ENCODE results near the gene CLEC4F. TPM values are rescaled to one million over a fixed set of nuclear protein-coding genes. Genes with fewer than 3 reads are reported as not detected.

The CLEC4F gene
- total RNA-seq, 1 experiment from 2014 or later: not detected

DNA sequence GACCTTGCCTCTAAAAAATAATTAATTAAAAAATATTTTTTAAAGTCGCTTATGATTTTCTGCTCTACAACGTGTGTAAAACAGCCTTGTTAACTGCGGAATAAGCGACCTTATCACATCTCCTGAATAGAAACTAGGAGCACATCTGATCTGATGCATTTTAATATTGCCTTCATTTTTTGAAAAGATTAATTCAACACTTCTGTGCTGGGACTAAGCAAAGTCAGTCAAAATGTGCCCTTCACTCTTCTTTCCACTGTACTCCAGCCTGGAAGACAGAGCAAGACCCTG is 12.6 kb downstream of the CLEC4F start:
- no peak overlapping the region for H2BK15ac ChIP-seq (ENCODE audit: low read depth, low read length)
- no peak overlapping the region for H3K27ac Mint-ChIP-seq
- no peak overlapping the region for H3K18ac ChIP-seq (ENCODE audit: insufficient read length, low read depth, low read length)
- H2BK12ac ChIP-seq (ENCODE audit: insufficient read length, low read depth, low read length): no peak overlapping the region
- H3K4ac ChIP-seq (ENCODE audit: low read depth, low read length): no peak overlapping the region
- no peak overlapping the region for H4K8ac ChIP-seq (replicated peaks; ENCODE audit: insufficient read length, low read depth, low read length)
- H3K27me3 Mint-ChIP-seq (ENCODE audit: low read depth): peaks cover 42% of the 10 kb centered on the region
- no peaks in the 10 kb centered on the region for H3K79me1 ChIP-seq (ENCODE audit: insufficient read depth, low read depth, low read length, poor library complexity, severe bottlenecking)
- no peak for DNase-seq
- peaks cover 0 to 3% of the 10 kb centered on the region in 2 experiments; a peak in 3 of 5 replicates for H3K9me3 Mint-ChIP-seq
- no peaks in the 10 kb centered on the region for H3K36me3 Mint-ChIP-seq (ENCODE audit: insufficient read depth in 1 of 3, low read depth in 3 of 3)
- H2BK5ac ChIP-seq (ENCODE audit: insufficient read length, low read length): no peak overlapping the region
- no peak overlapping the region for H3K9ac ChIP-seq (ENCODE audit: extremely low read depth, insufficient read length, low read length)
- no peaks in the 10 kb centered on the region for H3K4me1 Mint-ChIP-seq
- H3K4me1 ChIP-seq (ENCODE audit: insufficient read depth, low read length): no peaks in the 10 kb centered on the region
- WGBS (ENCODE audit: extremely low coverage, insufficient read length, low lambda C conversion rate): no CpG with 5 or more reads among the region's 4 CpGs
- no peaks in the 10 kb centered on the region for H3K79me2 ChIP-seq (ENCODE audit: insufficient read depth, low read length)
- no peak overlapping the region for H2BK120ac ChIP-seq (ENCODE audit: low read depth, low read length, poor library complexity, severe bottlenecking)
- H2AK5ac ChIP-seq (ENCODE audit: insufficient read length, low read length): no peak overlapping the region
- no peak overlapping the region for H2BK20ac ChIP-seq (ENCODE audit: low read depth, low read length, poor library complexity, severe bottlenecking)
- TF ChIP-seq, protein P1, sequence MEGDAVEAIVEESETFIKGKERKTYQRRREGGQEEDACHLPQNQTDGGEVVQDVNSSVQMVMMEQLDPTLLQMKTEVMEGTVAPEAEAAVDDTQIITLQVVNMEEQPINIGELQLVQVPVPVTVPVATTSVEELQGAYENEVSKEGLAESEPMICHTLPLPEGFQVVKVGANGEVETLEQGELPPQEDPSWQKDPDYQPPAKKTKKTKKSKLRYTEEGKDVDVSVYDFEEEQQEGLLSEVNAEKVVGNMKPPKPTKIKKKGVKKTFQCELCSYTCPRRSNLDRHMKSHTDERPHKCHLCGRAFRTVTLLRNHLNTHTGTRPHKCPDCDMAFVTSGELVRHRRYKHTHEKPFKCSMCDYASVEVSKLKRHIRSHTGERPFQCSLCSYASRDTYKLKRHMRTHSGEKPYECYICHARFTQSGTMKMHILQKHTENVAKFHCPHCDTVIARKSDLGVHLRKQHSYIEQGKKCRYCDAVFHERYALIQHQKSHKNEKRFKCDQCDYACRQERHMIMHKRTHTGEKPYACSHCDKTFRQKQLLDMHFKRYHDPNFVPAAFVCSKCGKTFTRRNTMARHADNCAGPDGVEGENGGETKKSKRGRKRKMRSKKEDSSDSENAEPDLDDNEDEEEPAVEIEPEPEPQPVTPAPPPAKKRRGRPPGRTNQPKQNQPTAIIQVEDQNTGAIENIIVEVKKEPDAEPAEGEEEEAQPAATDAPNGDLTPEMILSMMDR (conservative IDR thresholded peaks at IDR 0.05): no peak
- no peaks in the 10 kb centered on the region for H3K23me2 ChIP-seq (ENCODE audit: insufficient read length, low read depth, low read length, poor library complexity, severe bottlenecking)
- no peaks in the 10 kb centered on the region for H4K20me1 ChIP-seq (ENCODE audit: control insufficient read depth, insufficient read depth, insufficient read length)
- no peak overlapping the region for H3T11ph ChIP-seq (ENCODE audit: low read length)
- no peak overlapping the region for H3K23ac ChIP-seq (ENCODE audit: insufficient read length, low read depth, low read length)
- H3K4me2 ChIP-seq (ENCODE audit: insufficient read depth, insufficient read length, low read length): no peak overlapping the region
- H2AFZ ChIP-seq (ENCODE audit: low read length): no peak overlapping the region
- no peak overlapping the region for H3K4me3 Mint-ChIP-seq
- H4K91ac ChIP-seq (ENCODE audit: insufficient read length, low read depth, low read length): no peak overlapping the region
- no peak overlapping the region for H3K56ac ChIP-seq (ENCODE audit: insufficient read length, low read depth, low read length)
- H3K27ac ChIP-seq (ENCODE audit: insufficient read length, low read depth, low read length): no peak overlapping the region
- H4K5ac ChIP-seq (ENCODE audit: insufficient read length, low read depth, low read length): no peak overlapping the region
- no peaks in the 10 kb centered on the region for H3K9me3 ChIP-seq (ENCODE audit: control insufficient read depth, low read depth, low read length)
- H3K14ac ChIP-seq (ENCODE audit: insufficient read depth, low read length): no peak overlapping the region
- H3K27me3 ChIP-seq (ENCODE audit: insufficient read depth, low read length): no peaks in the 10 kb centered on the region
